ENCODE measurements around the gene OR10H3.

- TF ChIP-seq REPIN1 (CRISPR knock-in tag; IDR thresholded peaks at IDR 0.05; ENCODE audit: borderline replicate concordance, low read depth) (no peak), PTBP1 (IDR thresholded peaks at IDR 0.05; ENCODE audit: low read depth, low read length, poor library complexity, severe bottlenecking) (no peak), EZH2 (conservative IDR thresholded peaks at IDR 0.05; ENCODE audit: low read depth, low read length) (no peak), PBX3 (CRISPR knock-in tag; IDR thresholded peaks at IDR 0.05; ENCODE audit: borderline replicate concordance) (no peak), POGZ (CRISPR knock-in tag; IDR thresholded peaks at IDR 0.05) (no peak), ZNF274 (CRISPR knock-in tag; IDR thresholded peaks at IDR 0.05) (no peak), ZHX1 (CRISPR knock-in tag; IDR thresholded peaks at IDR 0.05; ENCODE audit: low read depth) (no peak), CTCF (CRISPR knock-in tag; IDR thresholded peaks at IDR 0.05) (no peak), BCLAF1 (IDR thresholded peaks at IDR 0.05) (no peak), ZBTB33 (CRISPR knock-in tag; IDR thresholded peaks at IDR 0.05) (no peak), RFXANK (CRISPR knock-in tag; IDR thresholded peaks at IDR 0.05) (no peak), POLR2A (IDR thresholded peaks at IDR 0.05; ENCODE audit: insufficient read depth in 1 of 2, low read depth in 2 of 2, low read length in 2 of 2) (no peak)
These were observed 52.3 kb downstream of the OR10H3 start for GRCh38 chr19:15790096-15790495.
